ENCODE measurements around the gene GRM7.

- no peak for TF ChIP-seq GATA3 (IDR thresholded peaks at IDR 0.05; ENCODE audit: low read depth, low read length)
- no peak for TF ChIP-seq GATA2 (IDR thresholded peaks at IDR 0.05; ENCODE audit: low read depth, low read length)
Measured at GRCh38 chr3:7487763-7488162, 626.8 kb downstream of the GRM7 start.

All from SH-SY5Y (cell line).